ENCODE measurements around the gene SLC25A22. TPM values are rescaled to one million over a fixed set of nuclear protein-coding genes. Genes with fewer than 3 reads are reported as not detected.
A peak's percentile ranks its signal among the peaks of the same experiment; 100 is the strongest.

The SLC25A22 gene
- total and polyA plus RNA-seq, 10 of the 15 experiments (the other 5 are each of a cell fraction or from before 2014, with no cell fraction given) = 0.27 to 27.0 (median 8.2) TPM

GRCh38 chr11:810040-810567, 12.0 kb upstream of the SLC25A22 start (continued):
- TF ChIP-seq, protein P1, sequence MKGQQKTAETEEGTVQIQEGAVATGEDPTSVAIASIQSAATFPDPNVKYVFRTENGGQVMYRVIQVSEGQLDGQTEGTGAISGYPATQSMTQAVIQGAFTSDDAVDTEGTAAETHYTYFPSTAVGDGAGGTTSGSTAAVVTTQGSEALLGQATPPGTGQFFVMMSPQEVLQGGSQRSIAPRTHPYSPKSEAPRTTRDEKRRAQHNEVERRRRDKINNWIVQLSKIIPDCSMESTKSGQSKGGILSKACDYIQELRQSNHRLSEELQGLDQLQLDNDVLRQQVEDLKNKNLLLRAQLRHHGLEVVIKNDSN (IDR thresholded peaks at IDR 0.05; ENCODE audit: borderline replicate concordance, extremely low read length, insufficient read depth, low read depth, low read length) = no peak

DNA sequence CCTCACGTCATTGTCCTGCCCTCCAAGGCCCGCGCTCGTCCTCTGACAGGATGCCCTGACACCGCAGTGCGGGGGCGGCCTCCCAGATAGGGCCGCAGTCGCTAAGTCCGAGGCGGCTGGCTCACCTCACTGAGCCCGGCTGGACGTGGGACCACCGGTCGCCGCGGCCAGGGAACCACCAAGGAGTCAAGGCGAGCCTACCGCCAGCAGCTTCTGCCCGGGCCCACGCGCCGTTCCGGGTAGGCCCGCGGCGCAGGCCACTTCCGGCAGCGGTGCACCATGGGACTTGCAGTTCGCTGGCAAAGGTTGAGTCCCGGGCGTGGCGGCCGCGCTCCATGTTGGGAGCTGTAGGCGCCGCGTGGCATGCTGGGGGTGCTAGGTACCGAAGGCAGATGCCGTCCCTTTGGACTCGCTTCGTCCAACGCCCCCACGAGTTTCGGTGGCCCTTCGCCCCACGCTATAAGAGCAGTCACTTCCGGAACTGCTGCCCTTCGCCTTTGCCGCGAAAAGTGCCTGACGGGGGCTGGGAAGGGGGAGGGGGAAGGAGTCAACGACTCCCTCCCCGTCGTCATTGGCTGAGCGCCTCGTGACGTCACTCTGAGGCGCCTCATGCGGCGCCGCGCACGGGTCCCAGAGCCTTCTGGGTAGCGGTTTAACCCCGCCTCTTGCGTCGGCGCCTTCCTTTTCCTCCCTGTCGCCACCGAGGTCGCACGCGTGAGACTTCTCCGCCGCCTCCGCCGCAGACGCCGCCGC, 11.4 kb upstream of the SLC25A22 start, which contains the start of gene RPLP2:
RPLP2 (plus strand) TSS at position 681 of the 753 bp plus-strand sequence. CDS start 268 bp downstream, outside the sequence.
- FAIRE-seq (peak; percentile 96), ATAC-seq (peak; percentile 86), DNase-seq (ENCODE audit: low read depth, low spot score) (peak; percentile 92)
- Histone ChIP-seq H3K4me3 (peak within 1 kb of the TSS; percentile 98), H3K9ac (ENCODE audit: control insufficient read depth, insufficient read depth, low read length) (peak within 1 kb of the TSS; percentile 98), H3K79me2 (ENCODE audit: control insufficient read depth, insufficient read depth, low read length) (peaks cover 40% of the 10 kb centered on the region), H3K9me3 (replicated peaks; ENCODE audit: control insufficient read depth, insufficient read depth, low read length) (no peaks in the 10 kb centered on the region), H3K4me1 (ENCODE audit: control insufficient read depth, insufficient read depth, low read length) (peaks cover 8% of the 10 kb centered on the region), H3K27ac (ENCODE audit: control insufficient read depth, insufficient read depth) (peak within 1 kb of the TSS; percentile 99), H3K27me3 (replicated peaks in 1 of 2; ENCODE audit: control insufficient read depth in 2 of 2, insufficient read depth in 2 of 2, low read length in 1 of 2) (no peaks in the 10 kb centered on the region), H3K4me2 (ENCODE audit: control insufficient read depth, insufficient read depth) (peak within 1 kb of the TSS; percentile 88), H4K20me1 (ENCODE audit: control insufficient read depth, insufficient read depth) (peaks cover 8% of the 10 kb centered on the region; the same call in 1 of the 2 replicates), H3K36me3 (ENCODE audit: control insufficient read depth in 2 of 2, insufficient read depth in 2 of 2, low read length in 1 of 2) (peaks cover 8 to 26% of the 10 kb centered on the region in 2 experiments; a peak in 3 of 4 replicates), H2AFZ (ENCODE audit: control insufficient read depth, low read depth, low read length) (peak within 1 kb of the TSS; percentile 100)
- ChIA-PET CTCF (interaction anchor here (1.2 kb wide), 1 partner anchor 35 kb away, joined by 3 read pairs; no protein-coding TSS in a partner anchor), SMC1A (ENCODE audit: uncharacterized antibody, unreplicated experiment) (interaction anchor here (1.9 kb wide), 1 partner anchor 9 kb away, joined by 5 read pairs; the partner anchor contains the start of gene PNPLA2), POLR2A (interaction anchor here (0.8 to 3.3 kb wide), 7 partner anchors 9 to 363 kb away, joined by 3 to 32 read pairs (median 6); partner anchors contain the start of genes DEAF1, PNPLA2, TMEM80 and TSPAN4), RAD21 (ENCODE audit: unreplicated experiment) (interaction anchor here (1.1 to 1.7 kb wide), 4 partner anchors 10 to 38 kb away, joined by 3 to 13 read pairs (median 6); partner anchors contain the start of genes PNPLA2 and TSPAN4)
- in situ Hi-C loops (cut with MboI) = loop anchor here (25.0 kb wide), 1 partner anchor 1578 kb away; the partner anchor contains the start of gene CD81
- no TSS peak for BruUV-seq (replicated peaks)
- intact Hi-C loops (cut with micrococcal nuclease; ENCODE audit: unreplicated experiment) = loop anchor here (1.0 kb wide), 1 partner anchor 12 kb away; no protein-coding TSS in a partner anchor
- WGBS (ENCODE audit: insufficient coverage, insufficient replicate concordance, low lambda C conversion rate, missing lambda C conversion rate) = under 1% methylated on average over 70 of the region's 81 CpGs
- TF ChIP-seq CEBPB (IDR thresholded peaks at IDR 0.05; ENCODE audit: borderline replicate concordance in 1 of 2, low read depth in 2 of 2, low read length in 2 of 2) (no peak), ZZZ3 (IDR thresholded peaks at IDR 0.05; ENCODE audit: control insufficient read depth, insufficient read length, low read depth) (no peak), KAT2A (conservative IDR thresholded peaks at IDR 0.05; ENCODE audit: control insufficient read depth, low read depth, low read length) (no peak), CBFB (IDR thresholded peaks at IDR 0.05; ENCODE audit: low read depth) (peak; percentile 66; the same call in 1 of the 2 replicates), TBL1XR1 (IDR thresholded peaks at IDR 0.05; ENCODE audit: low read depth, low read length) (peak; percentile 47; the same call in 1 of the 2 replicates), GABPA (IDR thresholded peaks at IDR 0.05; ENCODE audit: low read depth) (peak; percentile 92), CBX5 (IDR thresholded peaks at IDR 0.05; ENCODE audit: low read depth) (no peak), NR2C2 (IDR thresholded peaks at IDR 0.05; ENCODE audit: borderline replicate concordance, control insufficient read depth, insufficient read length, low read depth) (no peak), SMAD5 (IDR thresholded peaks at IDR 0.05; ENCODE audit: low read depth) (peak; percentile 93), HCFC1 (IDR thresholded peaks at IDR 0.05; ENCODE audit: low read length) (peak; percentile 83), BCL11A (IDR thresholded peaks at IDR 0.05; ENCODE audit: low read depth, low read length) (0 out of 2 replicates have a peak, but pooled peaks have one; percentile 11), BMI1 (IDR thresholded peaks at IDR 0.05; ENCODE audit: borderline replicate concordance) (no peak), ZNF24 (IDR thresholded peaks at IDR 0.05) (no peak)
- TF ChIP-seq, protein P2, sequence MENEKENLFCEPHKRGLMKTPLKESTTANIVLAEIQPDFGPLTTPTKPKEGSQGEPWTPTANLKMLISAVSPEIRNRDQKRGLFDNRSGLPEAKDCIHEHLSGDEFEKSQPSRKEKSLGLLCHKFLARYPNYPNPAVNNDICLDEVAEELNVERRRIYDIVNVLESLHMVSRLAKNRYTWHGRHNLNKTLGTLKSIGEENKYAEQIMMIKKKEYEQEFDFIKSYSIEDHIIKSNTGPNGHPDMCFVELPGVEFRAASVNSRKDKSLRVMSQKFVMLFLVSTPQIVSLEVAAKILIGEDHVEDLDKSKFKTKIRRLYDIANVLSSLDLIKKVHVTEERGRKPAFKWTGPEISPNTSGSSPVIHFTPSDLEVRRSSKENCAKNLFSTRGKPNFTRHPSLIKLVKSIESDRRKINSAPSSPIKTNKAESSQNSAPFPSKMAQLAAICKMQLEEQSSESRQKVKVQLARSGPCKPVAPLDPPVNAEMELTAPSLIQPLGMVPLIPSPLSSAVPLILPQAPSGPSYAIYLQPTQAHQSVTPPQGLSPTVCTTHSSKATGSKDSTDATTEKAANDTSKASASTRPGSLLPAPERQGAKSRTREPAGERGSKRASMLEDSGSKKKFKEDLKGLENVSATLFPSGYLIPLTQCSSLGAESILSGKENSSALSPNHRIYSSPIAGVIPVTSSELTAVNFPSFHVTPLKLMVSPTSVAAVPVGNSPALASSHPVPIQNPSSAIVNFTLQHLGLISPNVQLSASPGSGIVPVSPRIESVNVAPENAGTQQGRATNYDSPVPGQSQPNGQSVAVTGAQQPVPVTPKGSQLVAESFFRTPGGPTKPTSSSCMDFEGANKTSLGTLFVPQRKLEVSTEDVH (IDR thresholded peaks at IDR 0.05; ENCODE audit: low read depth, partially characterized antibody) = peak; percentile 95
- TF ChIP-seq, protein P3, sequence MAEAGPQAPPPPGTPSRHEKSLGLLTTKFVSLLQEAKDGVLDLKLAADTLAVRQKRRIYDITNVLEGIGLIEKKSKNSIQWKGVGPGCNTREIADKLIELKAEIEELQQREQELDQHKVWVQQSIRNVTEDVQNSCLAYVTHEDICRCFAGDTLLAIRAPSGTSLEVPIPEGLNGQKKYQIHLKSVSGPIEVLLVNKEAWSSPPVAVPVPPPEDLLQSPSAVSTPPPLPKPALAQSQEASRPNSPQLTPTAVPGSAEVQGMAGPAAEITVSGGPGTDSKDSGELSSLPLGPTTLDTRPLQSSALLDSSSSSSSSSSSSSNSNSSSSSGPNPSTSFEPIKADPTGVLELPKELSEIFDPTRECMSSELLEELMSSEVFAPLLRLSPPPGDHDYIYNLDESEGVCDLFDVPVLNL (IDR thresholded peaks at IDR 0.05; ENCODE audit: low read depth, low read length) = 0 out of 2 replicates have a peak, but pooled peaks have one; percentile 12
